Panc1 (cell line): Measurements from ENCODE around the gene RIMBP2. TPM values are rescaled to one million over a fixed set of nuclear protein-coding genes. Genes with fewer than 3 reads are reported as not detected.

Experiments used
- ATAC-seq: fragments of 200-7000 bp; cut with Tn5 transposase; 2 replicates; pipeline ENCODE4 v1.9.1; 2020; ENCODE audit warnings: mild to moderate bottlenecking, moderate library complexity
- BruUV-seq: library from RNA; stranded (reverse); fragments of 400-500 nt; replicated peaks from 2 replicates; lab custom pipeline; 2021; lab: Mats Ljungman, UMichigan
- CTCF ChIA-PET: fragments of 300-600 bp; sonication (Branson Sonifier 250); formaldehyde crosslinking; loops from one replicate; lab custom pipeline; 2022; ENCODE audit warnings: antibody characterized with exemption; lab: Charles Lee
- POLR2A ChIA-PET: fragments of 300-600 bp; sonication (Branson Sonifier 250); formaldehyde crosslinking; loops from one replicate; lab custom pipeline; 2022; ENCODE audit warnings: antibody characterized with exemption; lab: Charles Lee
- DNase-seq: peaks from one replicate; pipeline ENCODE4 v3.0.0-alpha.2; 2010; ENCODE audit warnings: low read depth, low spot score
- H3K27ac ChIP-seq: 2 replicates; pipeline ENCODE4 v1.5.1; 2011; ENCODE audit warnings: mild to moderate bottlenecking, low read length, inconsistent platforms
- H3K27me3 ChIP-seq: fragments of 200-500 bp; sonication (Bioruptor generic); 2 replicates; pipeline ENCODE4 v1.6.0; 2014; ENCODE audit warnings: low read length, inconsistent platforms; ENCODE audit not compliant: control insufficient read depth, insufficient read depth
- H3K36me3 ChIP-seq: fragments of 200-500 bp; sonication (Bioruptor generic); 2 replicates; pipeline ENCODE4 v1.5.1; 2014; ENCODE audit warnings: inconsistent platforms, mild to moderate bottlenecking, low read length, moderate library complexity; ENCODE audit not compliant: control insufficient read depth, insufficient read depth
- H3K4me1 ChIP-seq: 2 replicates; pipeline ENCODE4 v1.5.1; 2011; ENCODE audit warnings: inconsistent platforms, mild to moderate bottlenecking, low read length, moderate library complexity; ENCODE audit not compliant: control insufficient read depth, insufficient read depth
- H3K4me3 ChIP-seq, 2 experiments: 2 replicates each; pipeline ENCODE4 v1.5.1; 2011 to 2012; ENCODE audit warnings: low read depth in 2 of 2, low read length in 2 of 2, mild to moderate bottlenecking in 2 of 2, inconsistent platforms in 1 of 2, moderate library complexity in 1 of 2
- H3K9me3 ChIP-seq: fragments of 200-500 bp; sonication (Bioruptor generic); 2 replicates; pipeline ENCODE4 v1.5.1; 2014; ENCODE audit warnings: low read depth, mild to moderate bottlenecking, inconsistent platforms, low read length, moderate library complexity; ENCODE audit not compliant: control insufficient read depth, insufficient read depth
- CTCF ChIP-seq: fragments of 450-650 bp; IDR thresholded peaks from 2 replicates; pipeline ENCODE4 v1.5.1; 2017; ENCODE audit warnings: mild to moderate bottlenecking
- POLR2AphosphoS5 ChIP-seq: IDR thresholded peaks from 2 replicates; pipeline ENCODE4 v1.6.1; 2012; ENCODE audit warnings: mild to moderate bottlenecking, low read depth, low read length, moderate library complexity
- REST ChIP-seq, 2 experiments: IDR thresholded peaks; 2 replicates each; pipeline ENCODE4 v1.6.1; 2011 to 2012; ENCODE audit warnings: low read depth in 2 of 2, control low read depth in 1 of 2, low read length in 1 of 2, mild to moderate bottlenecking in 1 of 2, moderate library complexity in 1 of 2; ENCODE audit not compliant: insufficient read depth in 1 of 2
- SIN3A ChIP-seq: IDR thresholded peaks from 2 replicates; pipeline ENCODE4 v1.6.1; 2012; ENCODE audit warnings: low read depth, mild to moderate bottlenecking, low read length, moderate library complexity, borderline replicate concordance; ENCODE audit not compliant: insufficient read depth
- TCF7L2 ChIP-seq: IDR thresholded peaks from 2 replicates; pipeline ENCODE4 v1.6.1; 2011; ENCODE audit warnings: mild to moderate bottlenecking, low read depth, low read length, inconsistent platforms
- in situ Hi-C: cut with HindIII; loops from 2 replicates; pipeline ENCODE4 v1.10.0; 2016; ENCODE audit warnings: low sequenced_read_pairs, low pct_unique_long_range_greater_than_20kb
- intact Hi-C: fragments of 100-400 bp; cut with micrococcal nuclease; formaldehyde crosslinking; loops from one replicate; pipeline ENCODE4 v1.10.0; 2022; ENCODE audit not compliant: unreplicated experiment
- total RNA-seq: library from RNA; stranded (reverse); gene quantifications from one replicate; pipeline ENCODE4 v1.2.1, GENCODE V29; 2021; ENCODE audit not compliant: unreplicated experiment

Gene RIMBP2
- total RNA-seq, 1 experiment from 2014 or later: not detected

- H3K36me3 ChIP-seq: no peaks in the 10 kb centered on the region
- intact Hi-C loops: no loop called here
- POLR2A ChIA-PET: no interaction called here
- BruUV-seq: no TSS peak
- CTCF ChIA-PET: no interaction called here
- TF ChIP-seq SIN3A (no peak), TCF7L2 (no peak), REST (IDR thresholded peaks at IDR 0.05; ENCODE audit: insufficient read depth in 1 of 2, low read depth in 2 of 2, low read length in 1 of 2) (no peak), CTCF (no peak), POLR2AphosphoS5 (no peak)
- H3K27me3 ChIP-seq: peaks cover 7% of the 10 kb centered on the region
- DNase-seq (no peak), ATAC-seq (no peak)
- H3K4me3 ChIP-seq: no peak overlapping the region
- H3K27ac ChIP-seq: no peak overlapping the region
- H3K4me1 ChIP-seq: no peaks in the 10 kb centered on the region
- H3K9me3 ChIP-seq: no peaks in the 10 kb centered on the region
- in situ Hi-C loops: no loop called here
These were observed 88.9 kb downstream of the RIMBP2 start for GRCh38 chr12:130627175-130627574.

DNA sequence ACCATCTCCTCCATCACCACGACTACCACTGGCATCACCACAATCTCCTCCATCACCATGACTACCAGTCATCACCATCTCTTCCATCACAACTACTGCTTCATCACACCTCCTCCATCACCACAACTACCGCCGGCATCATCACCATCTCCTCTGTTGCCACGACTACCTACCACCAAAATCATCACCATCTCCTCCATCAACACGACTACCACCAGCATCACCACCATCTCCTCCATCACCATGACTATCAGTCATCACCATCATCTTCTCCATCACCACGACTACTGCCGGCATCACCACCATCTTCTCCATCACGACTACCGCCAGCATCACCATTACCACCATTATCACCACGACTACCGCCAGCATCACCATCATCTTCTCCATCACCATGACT, 89.5 kb downstream of the RIMBP2 start:
- intact Hi-C loops (no loop called here), in situ Hi-C loops (no loop called here)
- DNase-seq (no peak), ATAC-seq (no peak)
- Histone ChIP-seq H3K4me3 (no peak overlapping the region), H3K27ac (no peak overlapping the region), H3K4me1 (no peaks in the 10 kb centered on the region), H3K9me3 (no peaks in the 10 kb centered on the region), H3K36me3 (no peaks in the 10 kb centered on the region), H3K27me3 (peaks cover 7% of the 10 kb centered on the region)
- ChIA-PET CTCF (no interaction called here), POLR2A (no interaction called here)
- BruUV-seq: no TSS peak
- TF ChIP-seq REST (IDR thresholded peaks at IDR 0.05; ENCODE audit: insufficient read depth in 1 of 2, low read depth in 2 of 2, low read length in 1 of 2): no peak
- no peak for TF ChIP-seq POLR2AphosphoS5
- TF ChIP-seq CTCF: no peak
- no peak for TF ChIP-seq TCF7L2
- no peak for TF ChIP-seq SIN3A
